ENCODE measurements around the gene ABCC4. TPM values are rescaled to one million over a fixed set of nuclear protein-coding genes. Genes with fewer than 3 reads are reported as not detected.

Gene ABCC4
- total and polyA plus RNA-seq, 4 donors = 9.4 to 25.5 (median 16.0) TPM

- H3K27ac ChIP-seq (ENCODE audit: low read depth, low read length) = no peak overlapping the region
- DNase-seq (ENCODE audit: low read depth in 4 of 6, low spot score in 6 of 6) = no peak
- no peak overlapping the region for H3K4me3 ChIP-seq (ENCODE audit: low read depth, low read length)
- no peaks in the 10 kb centered on the region for H3K27me3 ChIP-seq (ENCODE audit: control insufficient read depth, insufficient read depth, low read length)
- 95% methylated on average over 5 of the region's 7 CpGs for WGBS (ENCODE audit: insufficient coverage)
- peaks cover 3% of the 10 kb centered on the region for H3K36me3 ChIP-seq (ENCODE audit: control insufficient read depth, insufficient read depth, low read length)
- no peaks in the 10 kb centered on the region for H3K4me1 ChIP-seq (ENCODE audit: control insufficient read depth, insufficient read depth, low read length)
- no peaks in the 10 kb centered on the region for H3K9me3 ChIP-seq (ENCODE audit: control insufficient read depth, insufficient read depth, low read length)
Measured at GRCh38 chr13:95073747-95074311, 227.4 kb downstream of the ABCC4 start.

DNA sequence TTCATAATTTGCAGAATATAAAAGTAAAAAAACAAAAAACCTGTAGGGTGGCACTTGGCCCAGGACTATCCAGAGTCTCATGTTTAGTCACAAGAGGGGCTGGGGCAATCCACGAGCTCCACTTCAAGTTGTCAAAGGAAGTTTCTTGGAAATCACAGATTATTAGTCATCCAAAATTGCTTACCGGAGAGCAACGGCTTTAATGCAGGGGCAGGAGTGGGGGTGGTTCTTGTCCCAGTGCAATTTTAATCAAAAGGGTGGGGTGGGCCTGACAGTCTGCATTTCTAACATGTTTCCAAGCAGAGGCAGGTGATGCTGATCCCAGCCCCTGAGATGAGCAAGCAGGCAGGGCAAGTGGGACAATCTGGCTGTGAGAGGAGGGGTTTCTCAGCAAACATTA, 233.9 kb downstream of the ABCC4 start:
- DNase-seq (ENCODE audit: low read depth in 4 of 6, low spot score in 6 of 6) = no peak
- H3K27ac ChIP-seq (ENCODE audit: low read depth, low read length) = no peak overlapping the region
- 100% methylated on average over 2 of the region's 3 CpGs for WGBS (ENCODE audit: insufficient coverage)
- H3K36me3 ChIP-seq (ENCODE audit: control insufficient read depth, insufficient read depth, low read length) = peaks cover 3% of the 10 kb centered on the region
- H3K27me3 ChIP-seq (ENCODE audit: control insufficient read depth, insufficient read depth, low read length) = no peaks in the 10 kb centered on the region
- no peaks in the 10 kb centered on the region for H3K9me3 ChIP-seq (ENCODE audit: control insufficient read depth, insufficient read depth, low read length)
- no peaks in the 10 kb centered on the region for H3K4me1 ChIP-seq (ENCODE audit: control insufficient read depth, insufficient read depth, low read length)
- H3K4me3 ChIP-seq (ENCODE audit: low read depth, low read length) = no peak overlapping the region

DNA sequence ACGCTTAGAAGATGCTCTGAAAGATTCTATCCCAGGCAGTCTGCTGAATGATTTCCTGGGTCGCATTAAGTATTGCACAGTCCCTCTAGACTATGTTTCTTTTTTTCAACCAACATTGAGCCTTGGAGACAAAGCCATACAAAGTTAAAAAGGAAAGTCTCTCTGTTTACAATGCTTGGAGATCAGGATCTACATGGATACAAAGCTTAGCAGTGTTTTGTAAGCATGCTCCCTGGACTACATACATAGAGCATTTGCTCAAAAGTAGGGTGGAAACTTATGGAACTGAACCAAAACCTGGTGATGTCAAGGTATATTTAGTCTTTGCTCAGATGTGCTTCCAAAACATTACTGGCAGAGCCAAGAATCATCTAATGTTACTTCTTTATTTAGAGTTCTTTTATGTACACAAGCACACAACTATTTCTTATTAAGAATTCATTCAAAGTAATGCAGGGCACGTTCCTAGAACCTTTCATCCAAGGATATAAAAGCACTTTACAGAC, 241.2 kb downstream of the ABCC4 start:
- WGBS (ENCODE audit: insufficient coverage) = 70% methylated on average over 2 of the region's 3 CpGs
- no peak for DNase-seq (ENCODE audit: low read depth in 4 of 6, low spot score in 6 of 6)

DNA sequence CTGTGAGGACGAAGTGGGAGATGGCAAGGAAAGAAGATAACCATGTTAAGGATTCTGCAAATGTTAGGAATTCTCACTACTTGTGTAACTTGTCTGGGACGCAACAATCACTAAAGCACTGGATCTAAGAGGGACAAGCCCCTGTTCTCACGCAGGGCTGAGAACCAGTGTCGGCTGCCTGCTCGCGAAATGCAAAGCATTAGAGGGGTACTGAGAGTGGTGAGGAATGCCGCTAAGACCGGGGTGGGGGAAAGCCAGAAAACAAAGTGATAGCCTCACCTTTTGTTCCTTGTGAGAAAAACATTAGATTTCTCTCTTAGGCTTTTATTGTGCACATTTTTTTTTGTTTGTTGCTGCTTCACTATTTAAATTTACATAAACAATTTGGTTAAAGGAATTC, 241.9 kb downstream of the ABCC4 start:
- no peak overlapping the region for H3K27ac ChIP-seq (ENCODE audit: low read depth, low read length)
- peak in 1 of 6 donors; percentile 10 for DNase-seq (ENCODE audit: low read depth in 4 of 6, low spot score in 6 of 6)
- no peaks in the 10 kb centered on the region for H3K27me3 ChIP-seq (ENCODE audit: control insufficient read depth, insufficient read depth, low read length)
- H3K36me3 ChIP-seq (ENCODE audit: control insufficient read depth, insufficient read depth, low read length) = no peaks in the 10 kb centered on the region
- WGBS (ENCODE audit: insufficient coverage) = 65% methylated on average over 4 of the region's 8 CpGs
- H3K4me1 ChIP-seq (ENCODE audit: control insufficient read depth, insufficient read depth, low read length) = no peaks in the 10 kb centered on the region
- H3K4me3 ChIP-seq (ENCODE audit: low read depth, low read length) = no peak overlapping the region
- no peaks in the 10 kb centered on the region for H3K9me3 ChIP-seq (ENCODE audit: control insufficient read depth, insufficient read depth, low read length)

More for the DNA sequence above, 241.2 kb downstream of the ABCC4 start:
- H3K4me1 ChIP-seq (ENCODE audit: control insufficient read depth, insufficient read depth, low read length) = no peaks in the 10 kb centered on the region
- H3K27me3 ChIP-seq (ENCODE audit: control insufficient read depth, insufficient read depth, low read length) = no peaks in the 10 kb centered on the region
- no peaks in the 10 kb centered on the region for H3K36me3 ChIP-seq (ENCODE audit: control insufficient read depth, insufficient read depth, low read length)
- H3K4me3 ChIP-seq (ENCODE audit: low read depth, low read length) = no peak overlapping the region
- no peaks in the 10 kb centered on the region for H3K9me3 ChIP-seq (ENCODE audit: control insufficient read depth, insufficient read depth, low read length)
- H3K27ac ChIP-seq (ENCODE audit: low read depth, low read length) = no peak overlapping the region

DNA sequence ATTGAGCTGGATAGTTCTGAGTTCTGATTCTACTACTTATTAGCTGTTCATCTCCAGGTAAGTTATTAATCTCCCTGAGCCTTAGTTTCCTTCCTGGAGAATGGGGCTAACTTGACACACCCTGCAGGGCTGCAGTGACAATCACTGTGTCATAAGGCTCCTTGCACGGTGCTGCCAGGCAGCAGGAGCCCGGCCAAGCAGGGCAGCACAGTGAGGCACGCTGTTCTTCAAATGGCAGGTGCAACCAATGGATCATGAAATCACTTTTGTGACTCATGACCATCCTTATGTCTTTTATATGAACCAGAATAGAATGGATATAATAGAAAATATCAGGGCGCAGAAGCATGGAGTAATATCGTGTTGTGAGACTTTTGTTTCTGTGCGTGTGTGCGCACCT, 242.6 kb downstream of the ABCC4 start:
- WGBS (ENCODE audit: insufficient coverage) = 72% methylated on average over 5 of the region's 7 CpGs
- no peaks in the 10 kb centered on the region for H3K36me3 ChIP-seq (ENCODE audit: control insufficient read depth, insufficient read depth, low read length)

GRCh38 chr13:95056266-95056665, 245.0 kb downstream of the ABCC4 start:
- H3K27ac ChIP-seq (ENCODE audit: low read depth, low read length) = no peak overlapping the region
- whole genome bisulfite sequencing (ENCODE audit: insufficient coverage) = 20% methylated on average over 1 of the region's 1 CpG

More for the DNA sequence above, 242.6 kb downstream of the ABCC4 start:
- H3K27me3 ChIP-seq (ENCODE audit: control insufficient read depth, insufficient read depth, low read length) = no peaks in the 10 kb centered on the region
- no peak overlapping the region for H3K4me3 ChIP-seq (ENCODE audit: low read depth, low read length)
- no peak overlapping the region for H3K27ac ChIP-seq (ENCODE audit: low read depth, low read length)
- no peaks in the 10 kb centered on the region for H3K9me3 ChIP-seq (ENCODE audit: control insufficient read depth, insufficient read depth, low read length)
- H3K4me1 ChIP-seq (ENCODE audit: control insufficient read depth, insufficient read depth, low read length) = no peaks in the 10 kb centered on the region
- no peak for DNase-seq (ENCODE audit: low read depth in 4 of 6, low spot score in 6 of 6)

DNA sequence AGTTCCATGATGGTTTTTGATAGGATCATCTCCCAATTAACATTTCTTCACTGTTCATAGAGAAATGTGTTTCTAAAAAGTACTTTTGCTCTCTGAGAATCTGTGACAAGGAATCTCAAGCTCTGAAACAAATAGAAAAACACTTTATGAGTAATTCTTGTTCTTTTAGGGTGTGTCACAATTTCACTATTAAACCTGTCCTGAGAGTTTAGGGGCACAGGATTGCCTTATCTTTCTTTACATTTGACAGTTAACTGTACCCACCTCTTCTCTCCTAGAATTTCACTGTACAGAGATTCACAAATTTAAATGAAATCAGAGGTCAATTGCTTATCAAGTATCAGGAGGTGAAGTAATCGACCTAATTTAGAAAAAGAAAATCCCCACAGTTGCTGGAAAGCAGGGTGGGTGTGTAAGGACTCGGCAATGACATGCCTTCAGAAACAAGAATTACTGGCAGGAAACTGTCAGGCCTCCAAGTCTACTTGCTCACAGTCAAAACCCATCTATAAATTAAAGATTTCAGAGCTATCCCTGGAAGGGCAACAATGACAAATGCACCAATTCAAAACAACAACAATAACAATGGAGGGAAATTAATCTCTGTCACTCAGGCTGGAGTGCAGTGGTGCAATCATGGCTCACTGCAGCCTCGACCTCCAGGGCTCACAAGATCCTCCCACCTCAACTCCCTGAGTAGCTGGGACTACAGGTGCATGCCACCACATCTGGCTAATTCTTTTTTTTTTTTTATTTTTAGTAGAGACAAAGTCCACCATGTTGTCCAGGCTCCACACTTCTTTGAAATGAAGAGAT, 250.2 kb downstream of the ABCC4 start:
- Histone ChIP-seq H3K9me3 (ENCODE audit: control insufficient read depth, insufficient read depth, low read length) (no peaks in the 10 kb centered on the region), H3K27me3 (ENCODE audit: control insufficient read depth, insufficient read depth, low read length) (no peaks in the 10 kb centered on the region), H3K27ac (ENCODE audit: low read depth, low read length) (no peak overlapping the region), H3K36me3 (ENCODE audit: control insufficient read depth, insufficient read depth, low read length) (no peaks in the 10 kb centered on the region), H3K4me3 (ENCODE audit: low read depth, low read length) (no peak overlapping the region), H3K4me1 (ENCODE audit: control insufficient read depth, insufficient read depth, low read length) (no peaks in the 10 kb centered on the region)
- no CpG with 5 or more reads among the region's 3 CpGs for WGBS (ENCODE audit: insufficient coverage)
- DNase-seq (ENCODE audit: low read depth in 4 of 6, low spot score in 6 of 6) = no peak

More at GRCh38 chr13:95056266-95056665, 245.0 kb downstream of the ABCC4 start:
- H3K9me3 ChIP-seq (ENCODE audit: control insufficient read depth, insufficient read depth, low read length) = no peaks in the 10 kb centered on the region
- no peak overlapping the region for H3K4me3 ChIP-seq (ENCODE audit: low read depth, low read length)
- no peaks in the 10 kb centered on the region for H3K27me3 ChIP-seq (ENCODE audit: control insufficient read depth, insufficient read depth, low read length)
- H3K36me3 ChIP-seq (ENCODE audit: control insufficient read depth, insufficient read depth, low read length) = no peaks in the 10 kb centered on the region
- DNase-seq (ENCODE audit: low read depth in 4 of 6, low spot score in 6 of 6) = no peak
- H3K4me1 ChIP-seq (ENCODE audit: control insufficient read depth, insufficient read depth, low read length) = no peaks in the 10 kb centered on the region

- Histone ChIP-seq H3K4me3 (ENCODE audit: low read depth, low read length) (no peak overlapping the region), H3K27me3 (ENCODE audit: control insufficient read depth, insufficient read depth, low read length) (no peaks in the 10 kb centered on the region), H3K9me3 (ENCODE audit: control insufficient read depth, insufficient read depth, low read length) (no peaks in the 10 kb centered on the region), H3K27ac (ENCODE audit: low read depth, low read length) (no peak overlapping the region), H3K36me3 (ENCODE audit: control insufficient read depth, insufficient read depth, low read length) (no peaks in the 10 kb centered on the region), H3K4me1 (ENCODE audit: control insufficient read depth, insufficient read depth, low read length) (no peaks in the 10 kb centered on the region)
- no peak for DNase-seq (ENCODE audit: low read depth in 4 of 6, low spot score in 6 of 6)
- no CpG with 5 or more reads among the region's 1 CpG for WGBS (ENCODE audit: insufficient coverage)
Measured at GRCh38 chr13:95049772-95050171, 251.5 kb downstream of the ABCC4 start.

DNA sequence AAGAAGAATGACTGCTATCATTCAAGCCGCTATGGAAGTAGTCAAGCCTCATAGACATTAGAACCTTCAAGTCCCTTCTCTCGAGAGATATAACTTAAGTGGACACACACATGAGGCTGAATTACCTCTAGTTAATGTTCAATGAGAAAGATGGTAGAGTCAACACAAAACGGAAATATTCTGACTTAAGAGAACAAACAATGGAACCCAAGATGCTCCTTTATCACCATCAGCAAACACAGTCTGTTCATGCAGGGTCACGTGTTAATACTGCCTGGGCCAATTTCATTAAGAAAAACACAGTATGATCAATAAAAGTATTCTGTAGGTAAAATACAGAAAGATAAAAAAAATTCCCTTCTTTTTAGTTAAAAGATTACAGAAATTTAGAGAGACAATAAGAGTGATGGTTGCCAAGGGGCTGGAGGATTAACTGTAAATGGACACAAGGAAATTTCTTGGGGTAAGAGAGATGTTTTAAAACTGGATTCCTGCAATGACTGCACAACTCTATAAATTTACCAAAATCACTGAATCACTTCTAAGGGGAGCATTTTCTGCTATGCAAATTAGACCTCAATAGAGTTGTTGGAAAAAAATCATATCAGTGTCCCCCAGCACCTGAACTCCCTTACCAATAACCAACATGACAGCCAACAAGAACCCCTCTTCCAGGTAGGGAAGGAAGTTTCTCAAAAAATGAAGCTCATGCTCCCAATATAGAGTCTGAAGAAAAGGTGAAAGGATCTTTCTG, 256.6 kb downstream of the ABCC4 start:
- Histone ChIP-seq H3K27me3 (ENCODE audit: control insufficient read depth, insufficient read depth, low read length) (no peaks in the 10 kb centered on the region), H3K27ac (ENCODE audit: low read depth, low read length) (no peak overlapping the region), H3K4me3 (ENCODE audit: low read depth, low read length) (no peak overlapping the region)

More for the DNA sequence above, 256.6 kb downstream of the ABCC4 start:
- WGBS (ENCODE audit: insufficient coverage) = no CpG with 5 or more reads among the region's 4 CpGs
- Histone ChIP-seq H3K4me1 (ENCODE audit: control insufficient read depth, insufficient read depth, low read length) (no peaks in the 10 kb centered on the region), H3K36me3 (ENCODE audit: control insufficient read depth, insufficient read depth, low read length) (no peaks in the 10 kb centered on the region), H3K9me3 (ENCODE audit: control insufficient read depth, insufficient read depth, low read length) (no peaks in the 10 kb centered on the region)
- DNase-seq (ENCODE audit: low read depth in 4 of 6, low spot score in 6 of 6) = no peak

Measured in spinal cord (tissue), 10 donors.